GM18951 (cell line): ENCODE measurements around the gene CRABP1.

ENCODE experiments used
- POLR2A ChIP-seq: IDR thresholded peaks from 4 replicates; pipeline ENCODE4 v1.6.1; 2011; ENCODE audit warnings: mild to moderate bottlenecking; ENCODE audit not compliant: insufficient read length, insufficient read depth; ENCODE audit errors: extremely low read depth
- in situ Hi-C: fragments of 300-500 bp; cut with MboI; formaldehyde crosslinking; loops from one replicate; pipeline ENCODE4 v1.12.0; 2022; ENCODE audit warnings: low sequenced_read_pairs, mixed read lengths, inconsistent platforms; ENCODE audit not compliant: unreplicated experiment

CRABP1 gene

DNA sequence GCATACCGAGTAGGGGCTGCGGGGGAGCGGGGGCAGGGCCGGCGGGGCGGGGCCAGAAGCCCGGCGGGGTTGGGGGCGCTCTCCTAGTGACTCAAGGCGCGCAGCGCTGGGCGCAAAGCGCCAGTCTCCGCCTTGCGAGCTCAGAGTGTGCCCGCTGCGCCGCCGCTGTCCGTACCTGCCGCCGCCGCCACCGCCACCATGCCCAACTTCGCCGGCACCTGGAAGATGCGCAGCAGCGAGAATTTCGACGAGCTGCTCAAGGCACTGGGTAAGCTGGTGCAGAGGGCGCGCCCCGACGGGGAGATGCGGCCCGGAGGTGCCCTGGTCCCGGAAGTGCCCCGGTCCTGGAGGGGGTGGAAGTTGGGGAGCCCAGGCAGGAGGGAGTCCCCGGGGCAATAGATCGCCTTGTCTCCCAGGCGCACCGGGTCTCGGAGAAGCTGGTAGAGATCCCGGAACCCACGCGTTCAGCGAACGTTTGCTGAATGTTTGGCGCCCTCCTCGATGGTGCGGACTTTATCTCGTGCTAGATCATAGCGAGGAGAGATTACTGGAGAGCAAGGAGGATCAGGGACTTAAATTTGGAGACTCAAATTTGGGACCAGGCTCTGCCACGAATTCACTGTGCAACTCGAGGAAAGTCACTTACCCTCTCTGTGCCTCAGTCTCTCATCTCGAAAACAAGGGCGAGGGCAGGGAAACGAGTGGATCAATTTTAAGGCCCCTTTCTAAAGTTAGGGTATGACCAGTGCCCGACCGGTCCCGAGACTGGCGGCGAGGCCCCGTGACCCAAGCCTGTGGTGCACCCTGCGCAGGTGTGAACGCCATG, at the start of gene CRABP1:
CRABP1 (plus strand) TSS at position 123 of the 826 bp plus-strand sequence; CDS start at position 199, 76 bp downstream.
- in situ Hi-C loops = no loop called here
- TF ChIP-seq POLR2A = no peak

GRCh38 chr15:78291052-78291451, 49.1 kb upstream of the CRABP1 start:
- no peak for TF ChIP-seq POLR2A
- in situ Hi-C loops = no loop called here

DNA sequence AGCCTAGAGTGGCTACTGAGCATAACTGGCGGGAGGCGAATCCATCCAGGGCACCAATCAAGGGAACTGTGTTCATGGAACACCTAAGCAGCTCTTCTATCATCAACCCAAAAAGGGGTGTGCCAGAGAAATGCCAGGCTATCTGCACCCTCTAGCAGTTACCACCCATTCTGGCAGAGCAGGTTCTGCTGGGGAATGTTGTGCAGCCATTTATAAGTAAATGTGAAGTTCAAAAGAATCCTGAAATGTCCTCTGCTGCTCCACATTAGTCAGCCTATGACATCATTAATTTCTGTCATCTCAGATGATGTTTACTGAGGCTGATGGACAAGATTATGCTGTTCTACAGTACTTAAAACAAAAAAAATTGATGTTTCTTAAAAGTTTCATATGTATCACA, 48.5 kb upstream of the CRABP1 start:
- no peak for TF ChIP-seq POLR2A
- in situ Hi-C loops = no loop called here

DNA sequence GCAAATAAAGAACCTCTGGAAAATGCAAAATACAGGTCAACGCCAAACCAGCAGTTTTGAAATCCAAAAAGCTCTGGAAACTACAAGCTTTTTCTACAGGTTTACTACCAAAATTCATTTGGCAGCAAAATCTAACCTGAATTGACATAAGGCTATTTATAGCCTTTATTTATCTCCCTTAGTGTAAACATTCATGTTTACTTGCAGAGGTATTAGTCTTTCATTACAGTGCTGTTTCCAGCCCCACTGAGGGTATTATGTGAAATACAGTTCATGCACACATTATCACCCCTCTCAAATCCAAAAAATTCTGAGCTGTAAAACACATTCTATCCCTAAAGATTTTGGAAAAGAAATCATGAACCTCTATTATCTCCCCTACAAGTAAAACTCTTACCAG, 47.9 kb upstream of the CRABP1 start:
- in situ Hi-C loops = no loop called here
- no peak for TF ChIP-seq POLR2A

- in situ Hi-C loops = no loop called here
- TF ChIP-seq POLR2A = peak; percentile 95
Observed at GRCh38 chr15:78299101-78299930, 40.8 kb upstream of the CRABP1 start, which contains the start of gene SKIC8. SKIC8 (minus strand) TSS chr15:78299609; CDS start chr15:78295686, 3,923 bp downstream.

DNA sequence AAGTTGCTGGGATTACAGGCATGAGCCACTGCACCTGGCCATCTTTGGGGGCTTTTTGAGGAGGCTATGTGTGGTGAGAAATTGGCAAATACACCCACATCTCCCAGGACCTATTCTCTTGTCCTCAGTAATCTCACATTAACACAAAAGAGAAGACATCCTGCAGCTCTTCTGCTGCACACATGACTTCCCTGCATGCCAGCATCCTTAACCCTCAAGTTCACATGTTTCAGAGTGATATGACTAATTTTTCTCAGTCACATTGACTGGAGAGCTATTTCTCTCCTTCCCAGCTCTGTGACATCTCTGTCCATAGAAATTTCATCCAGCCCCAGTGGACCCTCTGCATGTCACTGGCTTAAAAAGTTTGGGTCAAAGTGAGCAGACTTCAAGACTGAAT, 38.8 kb upstream of the CRABP1 start:
- in situ Hi-C loops = no loop called here

GRCh38 chr15:78301828-78302227, 38.3 kb upstream of the CRABP1 start:
- in situ Hi-C loops = no loop called here
- TF ChIP-seq POLR2A = no peak

More for the DNA sequence above, 38.8 kb upstream of the CRABP1 start:
- TF ChIP-seq POLR2A = no peak

DNA sequence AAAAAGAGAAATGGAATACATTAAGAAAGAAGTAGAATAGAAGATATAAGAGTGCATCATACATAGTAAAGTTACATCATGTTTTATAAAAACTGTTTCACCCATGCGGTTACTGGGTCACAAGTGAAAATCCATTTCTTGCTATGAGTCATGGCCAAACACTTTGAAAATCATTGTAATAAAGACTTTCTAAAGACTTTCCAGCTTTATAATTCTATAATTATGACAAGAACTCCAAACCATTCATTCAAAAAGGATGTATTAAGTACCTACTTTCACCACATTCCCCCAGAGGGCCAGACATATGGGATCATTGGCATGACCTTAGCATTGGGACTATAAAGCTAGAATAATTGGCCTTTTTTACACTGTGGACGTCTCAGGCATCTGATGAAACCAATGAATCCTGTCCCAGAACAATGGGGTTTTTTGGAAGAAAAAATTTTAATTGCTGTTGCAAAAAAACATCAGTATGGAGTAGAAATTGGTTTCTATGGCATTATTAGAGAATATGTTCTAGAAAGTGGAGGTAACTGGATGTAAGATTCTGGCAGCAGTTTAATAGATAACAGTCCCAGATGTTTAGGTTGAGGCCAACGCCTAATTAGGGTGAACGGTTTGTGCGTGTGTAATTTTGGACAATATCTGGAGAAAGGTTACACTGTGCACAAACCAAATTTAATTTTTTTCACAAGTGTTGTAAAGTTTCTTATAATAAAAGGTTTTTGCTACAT, 37.4 kb upstream of the CRABP1 start:
- in situ Hi-C loops = no loop called here
- no peak for TF ChIP-seq POLR2A

GRCh38 chr15:78304216-78305066, 35.7 kb upstream of the CRABP1 start:
- no peak for TF ChIP-seq POLR2A
- in situ Hi-C loops = no loop called here

- in situ Hi-C loops = no loop called here
- no peak for TF ChIP-seq POLR2A
Observed at GRCh38 chr15:78306176-78306774, 33.9 kb upstream of the CRABP1 start.

- in situ Hi-C loops = no loop called here
Observed at GRCh38 chr15:78307976-78308375, 32.2 kb upstream of the CRABP1 start.

More at GRCh38 chr15:78307976-78308375, 32.2 kb upstream of the CRABP1 start:
- TF ChIP-seq POLR2A = no peak
